ENCODE data around the gene HDAC4. TPM values are rescaled to one million over a fixed set of nuclear protein-coding genes. Genes with fewer than 3 reads are reported as not detected.

HDAC4 gene
- total RNA-seq, 4 donors from 2014 or later = 68.0 to 123 (median 86.5) TPM

GRCh38 chr2:239035997-239036731 is 364.7 kb downstream of the HDAC4 start:
- no peaks in the 10 kb centered on the region for H3K36me3 ChIP-seq
- WGBS, 2 donors = 66 to 68% methylated on average over 11 to 14 of the region's 15 CpGs
- TF ChIP-seq CTCF (IDR thresholded peaks at IDR 0.05) (no peak), POLR2A (IDR thresholded peaks at IDR 0.05) (no peak), EP300 (IDR thresholded peaks at IDR 0.05) (no peak)

GRCh38 chr2:239035361-239035814 is 365.4 kb downstream of the HDAC4 start:
- Histone ChIP-seq H3K4me3 (no peak overlapping the region), H3K4me1 (peaks cover 0 to 17% (median 3%) of the 10 kb centered on the region in 4 donors), H3K36me3 (no peaks in the 10 kb centered on the region), H3K27me3 (no peaks in the 10 kb centered on the region), H3K9me3 (no peaks in the 10 kb centered on the region), H3K27ac (peak overlapping the region in 1 of 4 donors; percentile 31)
- peak; percentile 49 to 57 for DNase-seq (ENCODE audit: low spot score in 2 of 2)
- 50 to 70% methylated on average over 12 to 14 of the region's 29 CpGs for WGBS, 2 donors
- TF ChIP-seq EP300 (IDR thresholded peaks at IDR 0.05) (no peak), POLR2A (IDR thresholded peaks at IDR 0.05) (no peak), CTCF (IDR thresholded peaks at IDR 0.05) (peak; percentile 80 to 98 (median 93))

More at GRCh38 chr2:239035997-239036731, 364.7 kb downstream of the HDAC4 start:
- Histone ChIP-seq H3K9me3 (no peaks in the 10 kb centered on the region), H3K27me3 (no peaks in the 10 kb centered on the region), H3K27ac (peak overlapping the region in 1 of 4 donors; percentile 31), H3K4me3 (no peak overlapping the region), H3K4me1 (peaks cover 0 to 21% (median 3%) of the 10 kb centered on the region in 4 donors)
- no peak for DNase-seq (ENCODE audit: low spot score in 2 of 2)

GRCh38 chr2:239034561-239035341 is 366.1 kb downstream of the HDAC4 start:
- Histone ChIP-seq H3K4me3 (no peak overlapping the region), H3K27me3 (no peaks in the 10 kb centered on the region), H3K36me3 (no peaks in the 10 kb centered on the region), H3K9me3 (no peaks in the 10 kb centered on the region), H3K27ac (peak overlapping the region in 1 of 4 donors; percentile 31), H3K4me1 (peaks cover 0 to 11% (median 0%) of the 10 kb centered on the region in 4 donors)
- 79 to 82% methylated on average over 11 to 19 of the region's 19 CpGs for WGBS, 2 donors
- TF ChIP-seq CTCF (IDR thresholded peaks at IDR 0.05) = no peak
- no peak for DNase-seq (ENCODE audit: low spot score in 2 of 2)

- H3K27me3 ChIP-seq = no peaks in the 10 kb centered on the region
- TF ChIP-seq POLR2A (IDR thresholded peaks at IDR 0.05) (no peak), EP300 (IDR thresholded peaks at IDR 0.05) (no peak), CTCF (IDR thresholded peaks at IDR 0.05) (no peak)
- H3K4me1 ChIP-seq = peaks cover 0 to 11% (median 0%) of the 10 kb centered on the region in 4 donors
- WGBS, 2 donors = 80 to 83% methylated on average over 12 to 13 of the region's 13 CpGs
- DNase-seq (ENCODE audit: low spot score in 2 of 2) = no peak
- no peaks in the 10 kb centered on the region for H3K36me3 ChIP-seq
- no peak overlapping the region for H3K27ac ChIP-seq
- no peaks in the 10 kb centered on the region for H3K9me3 ChIP-seq
- no peak overlapping the region for H3K4me3 ChIP-seq
Observed at GRCh38 chr2:239033801-239034560, 366.8 kb downstream of the HDAC4 start.

Measured in tibial nerve (tissue), 4 donors.